OCI-M1 (cell line): Measurements from ENCODE around the gene SPARC.
"Not testable (repeated sequence)": the region's sequence is repeated elsewhere in the genome, so short reads cannot be mapped to it uniquely, and the experiment has no call there.

Experiments
- DNase-seq: peaks from one replicate; lab custom pipeline; 2025; lab: John Stamatoyannopoulos, UW

SPARC gene

GRCh38 chr5:151700296-151700695, 13.6 kb upstream of the SPARC start:
- DNase-seq: no peak

GRCh38 chr5:151699071-151699901, 12.6 kb upstream of the SPARC start:
- DNase-seq: no peak

- DNase-seq: not testable (repeated sequence)
Measured at GRCh38 chr5:151698081-151698480, 11.4 kb upstream of the SPARC start.

- DNase-seq: no peak
Measured at GRCh38 chr5:151697452-151697851, 10.7 kb upstream of the SPARC start.

GRCh38 chr5:151696470-151697061, 9.9 kb upstream of the SPARC start:
- DNase-seq: no peak

- no peak for DNase-seq
Measured at GRCh38 chr5:151695464-151695863, 8.7 kb upstream of the SPARC start.

GRCh38 chr5:151694035-151694485, 7.3 kb upstream of the SPARC start:
- no peak for DNase-seq

GRCh38 chr5:151692312-151692711, 5.6 kb upstream of the SPARC start:
- no peak for DNase-seq

- no peak for DNase-seq
Measured at GRCh38 chr5:151691706-151692105, 5.0 kb upstream of the SPARC start.

- DNase-seq: not testable (repeated sequence)
Measured at GRCh38 chr5:151689591-151689990, 2.9 kb upstream of the SPARC start.

- DNase-seq: no peak
Measured at GRCh38 chr5:151688436-151688835, 1.7 kb upstream of the SPARC start.

GRCh38 chr5:151685749-151686673, 704 bp downstream of the SPARC start:
- DNase-seq: no peak

GRCh38 chr5:151684690-151685361, 1.9 kb downstream of the SPARC start:
- DNase-seq: peak; percentile 13

GRCh38 chr5:151683986-151684588, 2.6 kb downstream of the SPARC start:
- DNase-seq: no peak

- DNase-seq: no peak
Measured at GRCh38 chr5:151683444-151683843, 3.3 kb downstream of the SPARC start.

- DNase-seq: no peak
Measured at GRCh38 chr5:151682751-151683331, 3.9 kb downstream of the SPARC start.

GRCh38 chr5:151682240-151682639, 4.5 kb downstream of the SPARC start:
- no peak for DNase-seq

- no peak for DNase-seq
Measured at GRCh38 chr5:151680944-151681427, 5.7 kb downstream of the SPARC start.

- not testable (repeated sequence) for DNase-seq
Measured at GRCh38 chr5:151680156-151680505, 6.6 kb downstream of the SPARC start.

- DNase-seq: no peak
Measured at GRCh38 chr5:151679421-151680155, 7.1 kb downstream of the SPARC start.
